ENCODE data around the gene FOXP1. TPM values are rescaled to one million over a fixed set of nuclear protein-coding genes. Genes with fewer than 3 reads are reported as not detected.

Gene FOXP1
- total and polyA plus RNA-seq, 2 of the 13 experiments (the other 11 are each of a cell fraction or from before 2014, with no cell fraction given) = 40.4 to 59.0 TPM

- TF ChIP-seq KLF12 (CRISPR knock-in tag; IDR thresholded peaks at IDR 0.05; ENCODE audit: borderline replicate concordance) (0 out of 2 replicates have a peak, but pooled peaks have one; percentile 24), ZNF264 (CRISPR knock-in tag; IDR thresholded peaks at IDR 0.05) (no peak), ZNF296 (CRISPR knock-in tag; conservative IDR thresholded peaks at IDR 0.05) (no peak), ZFP62 (CRISPR knock-in tag; IDR thresholded peaks at IDR 0.05) (no peak), ETV5 (CRISPR knock-in tag; IDR thresholded peaks at IDR 0.05; ENCODE audit: borderline replicate concordance) (peak; percentile 29; the same call in 1 of the 2 replicates), ZNF503 (CRISPR knock-in tag; IDR thresholded peaks at IDR 0.05) (0 out of 2 replicates have a peak, but pooled peaks have one; percentile 30), ZNF292 (CRISPR knock-in tag; IDR thresholded peaks at IDR 0.05; ENCODE audit: borderline replicate concordance, low read depth) (no peak), YEATS4 (CRISPR knock-in tag; IDR thresholded peaks at IDR 0.05; ENCODE audit: borderline replicate concordance) (peak; percentile 64), ZNF460 (CRISPR knock-in tag; IDR thresholded peaks at IDR 0.05; ENCODE audit: borderline replicate concordance) (no peak), MEIS1 (CRISPR knock-in tag; IDR thresholded peaks at IDR 0.05; ENCODE audit: borderline replicate concordance) (no peak), HINFP (CRISPR knock-in tag; IDR thresholded peaks at IDR 0.05; ENCODE audit: low read depth) (peak; percentile 95), ZNF30 (CRISPR knock-in tag; IDR thresholded peaks at IDR 0.05) (no peak), SNAPC2 (CRISPR knock-in tag; IDR thresholded peaks at IDR 0.05) (no peak), NR2F6 (IDR thresholded peaks at IDR 0.05) (no peak), NR2F6 (CRISPR knock-in tag; IDR thresholded peaks at IDR 0.05) (no peak), NR1H2 (CRISPR knock-in tag; IDR thresholded peaks at IDR 0.05; ENCODE audit: borderline replicate concordance, low read depth) (no peak), RFXANK (CRISPR knock-in tag; IDR thresholded peaks at IDR 0.05) (no peak), ZNF605 (CRISPR knock-in tag; IDR thresholded peaks at IDR 0.05) (no peak), RARG (CRISPR knock-in tag; IDR thresholded peaks at IDR 0.05; ENCODE audit: low read depth) (no peak), RORA (CRISPR knock-in tag; IDR thresholded peaks at IDR 0.05) (no peak), ZNF337 (CRISPR knock-in tag; IDR thresholded peaks at IDR 0.05; ENCODE audit: borderline replicate concordance, low read depth) (no peak), HHEX (CRISPR knock-in tag; IDR thresholded peaks at IDR 0.05) (no peak)
- TF ChIP-seq, protein P1, sequence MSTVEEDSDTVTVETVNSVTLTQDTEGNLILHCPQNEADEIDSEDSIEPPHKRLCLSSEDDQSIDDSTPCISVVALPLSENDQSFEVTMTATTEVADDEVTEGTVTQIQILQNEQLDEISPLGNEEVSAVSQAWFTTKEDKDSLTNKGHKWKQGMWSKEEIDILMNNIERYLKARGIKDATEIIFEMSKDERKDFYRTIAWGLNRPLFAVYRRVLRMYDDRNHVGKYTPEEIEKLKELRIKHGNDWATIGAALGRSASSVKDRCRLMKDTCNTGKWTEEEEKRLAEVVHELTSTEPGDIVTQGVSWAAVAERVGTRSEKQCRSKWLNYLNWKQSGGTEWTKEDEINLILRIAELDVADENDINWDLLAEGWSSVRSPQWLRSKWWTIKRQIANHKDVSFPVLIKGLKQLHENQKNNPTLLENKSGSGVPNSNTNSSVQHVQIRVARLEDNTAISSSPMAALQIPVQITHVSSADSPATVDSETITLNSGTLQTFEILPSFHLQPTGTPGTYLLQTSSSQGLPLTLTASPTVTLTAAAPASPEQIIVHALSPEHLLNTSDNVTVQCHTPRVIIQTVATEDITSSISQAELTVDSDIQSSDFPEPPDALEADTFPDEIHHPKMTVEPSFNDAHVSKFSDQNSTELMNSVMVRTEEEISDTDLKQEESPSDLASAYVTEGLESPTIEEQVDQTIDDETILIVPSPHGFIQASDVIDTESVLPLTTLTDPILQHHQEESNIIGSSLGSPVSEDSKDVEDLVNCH (CRISPR knock-in tag; IDR thresholded peaks at IDR 0.05) = no peak
- TF ChIP-seq, protein P2, sequence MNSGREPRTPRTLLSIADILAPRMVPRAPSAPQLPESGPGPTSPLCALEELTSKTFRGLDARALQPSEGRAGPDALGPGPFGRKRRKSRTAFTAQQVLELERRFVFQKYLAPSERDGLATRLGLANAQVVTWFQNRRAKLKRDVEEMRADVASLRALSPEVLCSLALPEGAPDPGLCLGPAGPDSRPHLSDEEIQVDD (CRISPR knock-in tag; IDR thresholded peaks at IDR 0.05; ENCODE audit: borderline replicate concordance) = no peak
These were observed at the start of gene FOXP1 (continued) for GRCh38 chr3:71583566-71584393.
